Liver (tissue), 3 donors: ENCODE measurements around the gene PNLIPRP3.

Experiments
- ATF3 ChIP-seq: IDR thresholded peaks from 2 replicates; pipeline ENCODE4 v1.6.1; 2016; ENCODE audit warnings: antibody characterized with exemption
- EGR1 ChIP-seq, 2 donors: IDR thresholded peaks; 2 replicates each; pipeline ENCODE4 v1.6.1; 2016 to 2018; ENCODE audit warnings: antibody characterized with exemption in 2 of 2, low read depth in 2 of 2
- FOXA2 ChIP-seq: IDR thresholded peaks from 2 replicates; pipeline ENCODE4 v1.6.1; 2016; ENCODE audit warnings: antibody characterized with exemption
- HNF4G ChIP-seq: IDR thresholded peaks from 2 replicates; pipeline ENCODE4 v1.6.1; 2016; ENCODE audit warnings: antibody characterized with exemption
- JUND ChIP-seq, 2 donors: IDR thresholded peaks; 2 replicates each; pipeline ENCODE4 v1.6.1; 2016; ENCODE audit warnings: antibody characterized with exemption in 2 of 2
- RAD21 ChIP-seq, 2 donors: IDR thresholded peaks; 2 replicates each; pipeline ENCODE4 v1.6.1; 2016; ENCODE audit warnings: antibody characterized with exemption in 2 of 2, mild to moderate bottlenecking in 2 of 2
- RXRA ChIP-seq, 2 donors: IDR thresholded peaks; 2 replicates each; pipeline ENCODE4 v1.6.1; 2017 to 2018; ENCODE audit warnings: antibody characterized with exemption in 2 of 2, mild to moderate bottlenecking in 1 of 2
- SP1 ChIP-seq: IDR thresholded peaks from 2 replicates; pipeline ENCODE4 v1.6.1; 2018; ENCODE audit warnings: antibody characterized with exemption, mild to moderate bottlenecking
- TAF1 ChIP-seq: conservative IDR thresholded peaks from 2 replicates; pipeline ENCODE4 v1.6.1; 2016; ENCODE audit warnings: antibody characterized with exemption, mild to moderate bottlenecking
- YY1 ChIP-seq: IDR thresholded peaks from 2 replicates; pipeline ENCODE4 v1.6.1; 2016; ENCODE audit warnings: antibody characterized with exemption, mild to moderate bottlenecking
- TF ChIP-seq, protein P1 (sequence below): IDR thresholded peaks from 2 replicates; pipeline ENCODE4 v1.6.1; 2016; ENCODE audit warnings: antibody characterized with exemption, mild to moderate bottlenecking
- TF ChIP-seq, protein P2 (sequence below): fragments of 150-350 bp; IDR thresholded peaks from 2 replicates; pipeline ENCODE4 v1.5.1; 2017; ENCODE audit warnings: improper control_type of control experiment, low read depth, low read length; ENCODE audit not compliant: missing input control
- TF ChIP-seq, protein P3 (sequence below): IDR thresholded peaks from 2 replicates; pipeline ENCODE4 v1.6.1; 2016; ENCODE audit warnings: antibody characterized with exemption
- TF ChIP-seq, protein P4 (sequence below): IDR thresholded peaks from 2 replicates; pipeline ENCODE4 v1.6.1; 2016; ENCODE audit warnings: antibody characterized with exemption
- donor health status: healthy.
- donor health status: healthy.

DNA sequence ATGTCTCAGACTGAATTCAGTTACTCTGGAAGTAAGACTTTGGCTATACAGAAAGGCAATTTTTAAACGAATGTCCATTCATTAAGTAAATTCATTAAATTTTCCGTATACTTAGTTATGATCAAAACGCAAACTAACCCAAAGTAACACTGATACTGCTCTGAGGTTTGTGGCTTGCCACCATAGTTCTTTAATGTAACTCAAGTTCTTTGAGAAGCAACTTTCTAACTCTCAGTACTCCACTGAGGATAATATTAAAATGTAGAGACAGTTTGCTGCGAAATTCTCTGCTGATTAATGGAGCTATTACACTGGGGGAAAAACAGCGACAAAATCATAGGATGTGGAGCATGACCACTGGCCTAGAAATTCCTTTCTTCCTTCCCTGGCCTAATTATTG lies 45.4 kb upstream of the PNLIPRP3 start:
- TF ChIP-seq, protein P1, sequence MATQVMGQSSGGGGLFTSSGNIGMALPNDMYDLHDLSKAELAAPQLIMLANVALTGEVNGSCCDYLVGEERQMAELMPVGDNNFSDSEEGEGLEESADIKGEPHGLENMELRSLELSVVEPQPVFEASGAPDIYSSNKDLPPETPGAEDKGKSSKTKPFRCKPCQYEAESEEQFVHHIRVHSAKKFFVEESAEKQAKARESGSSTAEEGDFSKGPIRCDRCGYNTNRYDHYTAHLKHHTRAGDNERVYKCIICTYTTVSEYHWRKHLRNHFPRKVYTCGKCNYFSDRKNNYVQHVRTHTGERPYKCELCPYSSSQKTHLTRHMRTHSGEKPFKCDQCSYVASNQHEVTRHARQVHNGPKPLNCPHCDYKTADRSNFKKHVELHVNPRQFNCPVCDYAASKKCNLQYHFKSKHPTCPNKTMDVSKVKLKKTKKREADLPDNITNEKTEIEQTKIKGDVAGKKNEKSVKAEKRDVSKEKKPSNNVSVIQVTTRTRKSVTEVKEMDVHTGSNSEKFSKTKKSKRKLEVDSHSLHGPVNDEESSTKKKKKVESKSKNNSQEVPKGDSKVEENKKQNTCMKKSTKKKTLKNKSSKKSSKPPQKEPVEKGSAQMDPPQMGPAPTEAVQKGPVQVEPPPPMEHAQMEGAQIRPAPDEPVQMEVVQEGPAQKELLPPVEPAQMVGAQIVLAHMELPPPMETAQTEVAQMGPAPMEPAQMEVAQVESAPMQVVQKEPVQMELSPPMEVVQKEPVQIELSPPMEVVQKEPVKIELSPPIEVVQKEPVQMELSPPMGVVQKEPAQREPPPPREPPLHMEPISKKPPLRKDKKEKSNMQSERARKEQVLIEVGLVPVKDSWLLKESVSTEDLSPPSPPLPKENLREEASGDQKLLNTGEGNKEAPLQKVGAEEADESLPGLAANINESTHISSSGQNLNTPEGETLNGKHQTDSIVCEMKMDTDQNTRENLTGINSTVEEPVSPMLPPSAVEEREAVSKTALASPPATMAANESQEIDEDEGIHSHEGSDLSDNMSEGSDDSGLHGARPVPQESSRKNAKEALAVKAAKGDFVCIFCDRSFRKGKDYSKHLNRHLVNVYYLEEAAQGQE = no peak
- TF ChIP-seq, protein P2, sequence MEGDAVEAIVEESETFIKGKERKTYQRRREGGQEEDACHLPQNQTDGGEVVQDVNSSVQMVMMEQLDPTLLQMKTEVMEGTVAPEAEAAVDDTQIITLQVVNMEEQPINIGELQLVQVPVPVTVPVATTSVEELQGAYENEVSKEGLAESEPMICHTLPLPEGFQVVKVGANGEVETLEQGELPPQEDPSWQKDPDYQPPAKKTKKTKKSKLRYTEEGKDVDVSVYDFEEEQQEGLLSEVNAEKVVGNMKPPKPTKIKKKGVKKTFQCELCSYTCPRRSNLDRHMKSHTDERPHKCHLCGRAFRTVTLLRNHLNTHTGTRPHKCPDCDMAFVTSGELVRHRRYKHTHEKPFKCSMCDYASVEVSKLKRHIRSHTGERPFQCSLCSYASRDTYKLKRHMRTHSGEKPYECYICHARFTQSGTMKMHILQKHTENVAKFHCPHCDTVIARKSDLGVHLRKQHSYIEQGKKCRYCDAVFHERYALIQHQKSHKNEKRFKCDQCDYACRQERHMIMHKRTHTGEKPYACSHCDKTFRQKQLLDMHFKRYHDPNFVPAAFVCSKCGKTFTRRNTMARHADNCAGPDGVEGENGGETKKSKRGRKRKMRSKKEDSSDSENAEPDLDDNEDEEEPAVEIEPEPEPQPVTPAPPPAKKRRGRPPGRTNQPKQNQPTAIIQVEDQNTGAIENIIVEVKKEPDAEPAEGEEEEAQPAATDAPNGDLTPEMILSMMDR = no peak
- TF ChIP-seq, protein P3, sequence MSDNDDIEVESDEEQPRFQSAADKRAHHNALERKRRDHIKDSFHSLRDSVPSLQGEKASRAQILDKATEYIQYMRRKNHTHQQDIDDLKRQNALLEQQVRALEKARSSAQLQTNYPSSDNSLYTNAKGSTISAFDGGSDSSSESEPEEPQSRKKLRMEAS = no peak
- TF ChIP-seq YY1 = no peak
- TF ChIP-seq TAF1 = no peak
- no peak for TF ChIP-seq RXRA (IDR thresholded peaks at IDR 0.05)
- TF ChIP-seq SP1 = no peak
- TF ChIP-seq EGR1 (IDR thresholded peaks at IDR 0.05; ENCODE audit: low read depth in 2 of 2) = no peak
- TF ChIP-seq JUND (IDR thresholded peaks at IDR 0.05) = no peak
- TF ChIP-seq ATF3 = no peak
- TF ChIP-seq, protein P4, sequence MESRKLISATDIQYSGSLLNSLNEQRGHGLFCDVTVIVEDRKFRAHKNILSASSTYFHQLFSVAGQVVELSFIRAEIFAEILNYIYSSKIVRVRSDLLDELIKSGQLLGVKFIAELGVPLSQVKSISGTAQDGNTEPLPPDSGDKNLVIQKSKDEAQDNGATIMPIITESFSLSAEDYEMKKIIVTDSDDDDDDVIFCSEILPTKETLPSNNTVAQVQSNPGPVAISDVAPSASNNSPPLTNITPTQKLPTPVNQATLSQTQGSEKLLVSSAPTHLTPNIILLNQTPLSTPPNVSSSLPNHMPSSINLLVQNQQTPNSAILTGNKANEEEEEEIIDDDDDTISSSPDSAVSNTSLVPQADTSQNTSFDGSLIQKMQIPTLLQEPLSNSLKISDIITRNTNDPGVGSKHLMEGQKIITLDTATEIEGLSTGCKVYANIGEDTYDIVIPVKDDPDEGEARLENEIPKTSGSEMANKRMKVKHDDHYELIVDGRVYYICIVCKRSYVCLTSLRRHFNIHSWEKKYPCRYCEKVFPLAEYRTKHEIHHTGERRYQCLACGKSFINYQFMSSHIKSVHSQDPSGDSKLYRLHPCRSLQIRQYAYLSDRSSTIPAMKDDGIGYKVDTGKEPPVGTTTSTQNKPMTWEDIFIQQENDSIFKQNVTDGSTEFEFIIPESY = no peak
- no peak for TF ChIP-seq RAD21 (IDR thresholded peaks at IDR 0.05)
- TF ChIP-seq FOXA2 = no peak
- no peak for TF ChIP-seq HNF4G
